ENCODE measurements around the gene NFYC. TPM values are rescaled to one million over a fixed set of nuclear protein-coding genes. Genes with fewer than 3 reads are reported as not detected.

Gene NFYC
- total RNA-seq, 2 donors from 2014 or later = 46.9 to 62.2 TPM

DNA sequence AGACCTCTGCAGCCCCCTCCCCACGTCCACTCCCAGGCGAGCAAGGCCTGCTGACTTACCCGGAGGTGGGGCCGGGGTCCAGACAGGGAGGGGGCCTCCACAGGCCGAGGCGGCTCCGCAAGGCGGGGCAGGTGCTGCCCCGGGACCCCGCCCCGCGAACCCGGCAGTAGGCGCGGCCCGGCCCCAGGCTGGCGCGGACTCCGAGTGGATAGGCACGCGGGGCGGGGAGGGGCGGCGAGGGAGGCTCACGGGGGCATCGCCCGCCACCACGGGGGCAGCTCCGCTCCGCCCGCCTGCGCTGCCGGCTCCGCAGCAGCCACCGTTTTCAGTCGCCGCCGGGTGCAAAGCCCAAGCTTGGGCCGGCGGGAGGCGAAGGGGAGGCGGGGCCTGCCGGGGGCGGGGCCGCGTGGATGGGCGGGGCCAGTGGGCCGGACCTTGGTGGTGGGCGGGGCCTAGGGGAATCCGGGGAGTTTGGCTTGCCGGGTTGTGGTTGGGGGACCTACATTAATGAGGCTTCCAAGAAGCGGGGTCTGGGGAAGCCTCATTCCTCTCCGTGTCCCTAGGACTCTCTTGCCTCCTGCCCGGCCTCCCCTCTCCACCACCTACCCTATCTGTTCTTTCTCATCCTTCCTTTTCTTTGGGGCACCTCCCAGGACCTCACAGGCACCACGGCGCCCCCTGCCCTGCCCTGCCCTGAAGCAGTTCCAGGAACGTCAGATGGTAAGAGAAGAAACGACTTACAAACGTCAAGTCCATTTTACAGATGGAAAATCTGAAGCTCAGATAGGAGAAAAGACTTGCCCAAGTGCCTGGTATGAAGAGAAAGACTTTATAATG is 26.0 kb upstream of the NFYC start, which contains the start of gene RIMS3:
Gene RIMS3 (minus strand): TSS at position 348 of the 837 bp plus-strand sequence. CDS start 23,757 bp downstream, outside the sequence.
- DNase-seq = peak; percentile 86
- no peak within 1 kb of the TSS for H3K27ac ChIP-seq
- TF ChIP-seq, protein P1, sequence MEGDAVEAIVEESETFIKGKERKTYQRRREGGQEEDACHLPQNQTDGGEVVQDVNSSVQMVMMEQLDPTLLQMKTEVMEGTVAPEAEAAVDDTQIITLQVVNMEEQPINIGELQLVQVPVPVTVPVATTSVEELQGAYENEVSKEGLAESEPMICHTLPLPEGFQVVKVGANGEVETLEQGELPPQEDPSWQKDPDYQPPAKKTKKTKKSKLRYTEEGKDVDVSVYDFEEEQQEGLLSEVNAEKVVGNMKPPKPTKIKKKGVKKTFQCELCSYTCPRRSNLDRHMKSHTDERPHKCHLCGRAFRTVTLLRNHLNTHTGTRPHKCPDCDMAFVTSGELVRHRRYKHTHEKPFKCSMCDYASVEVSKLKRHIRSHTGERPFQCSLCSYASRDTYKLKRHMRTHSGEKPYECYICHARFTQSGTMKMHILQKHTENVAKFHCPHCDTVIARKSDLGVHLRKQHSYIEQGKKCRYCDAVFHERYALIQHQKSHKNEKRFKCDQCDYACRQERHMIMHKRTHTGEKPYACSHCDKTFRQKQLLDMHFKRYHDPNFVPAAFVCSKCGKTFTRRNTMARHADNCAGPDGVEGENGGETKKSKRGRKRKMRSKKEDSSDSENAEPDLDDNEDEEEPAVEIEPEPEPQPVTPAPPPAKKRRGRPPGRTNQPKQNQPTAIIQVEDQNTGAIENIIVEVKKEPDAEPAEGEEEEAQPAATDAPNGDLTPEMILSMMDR (IDR thresholded peaks at IDR 0.05) = no peak
- H3K36me3 ChIP-seq = no peaks in the 10 kb centered on the region
- H3K4me3 ChIP-seq = peak within 1 kb of the TSS; percentile 68
- no peaks in the 10 kb centered on the region for H3K9me3 ChIP-seq
- peak within 1 kb of the TSS; percentile 50 to 68 for H3K9ac ChIP-seq (ENCODE audit: low read depth in 2 of 2, low read length in 2 of 2)
- H3K27me3 ChIP-seq = no peaks in the 10 kb centered on the region
- intact Hi-C loops (cut with DNase I) = loop anchor here (5.0 kb wide), 3 partner anchors 38 to 197 kb away; partner anchors contain the start of gene CITED4
- H3K4me1 ChIP-seq = peaks cover 4% of the 10 kb centered on the region

DNA sequence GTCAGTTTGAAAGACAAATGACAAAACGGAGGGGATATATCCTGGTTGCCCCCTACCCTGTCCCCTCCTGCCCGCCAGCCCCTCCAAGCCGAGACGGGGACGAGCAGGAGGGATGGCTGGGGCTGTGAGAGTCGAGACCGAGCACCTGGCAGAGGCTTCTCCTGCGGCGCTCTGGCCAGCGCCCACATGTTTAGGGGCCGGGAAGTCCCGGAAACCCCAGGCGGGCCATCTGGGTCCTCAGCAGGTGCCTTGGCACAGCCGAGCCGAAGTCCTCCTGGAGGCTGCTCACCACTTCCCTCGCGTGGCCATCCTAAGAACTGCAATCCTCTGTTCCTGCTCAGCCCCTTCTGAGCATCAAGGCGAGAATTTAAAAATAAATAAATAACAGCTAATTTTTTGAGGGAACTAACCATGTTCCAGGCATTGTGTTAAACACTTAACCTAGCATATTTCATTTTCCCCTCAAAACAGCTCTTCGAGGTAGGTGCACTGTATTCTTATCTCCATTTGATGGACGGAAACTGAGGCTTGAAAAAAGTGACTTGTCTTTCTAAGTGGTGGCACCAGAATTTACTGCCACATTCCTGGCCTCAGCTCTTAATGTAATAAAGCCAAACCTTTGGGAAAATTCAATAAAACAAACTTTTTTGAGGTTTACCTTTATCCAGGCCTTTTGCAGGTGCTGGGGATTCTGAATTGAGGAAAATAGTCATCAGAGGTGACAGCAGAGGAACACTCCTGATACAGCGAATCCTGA is 22.6 kb upstream of the NFYC start:
- peaks cover 4% of the 10 kb centered on the region for H3K4me1 ChIP-seq
- no peak overlapping the region for H3K27ac ChIP-seq
- peak; percentile 88 for DNase-seq
- peak overlapping the region; percentile 17 to 40 for H3K9ac ChIP-seq (ENCODE audit: low read depth in 2 of 2, low read length in 2 of 2)
- H3K27me3 ChIP-seq = no peaks in the 10 kb centered on the region
- H3K4me3 ChIP-seq = no peak overlapping the region
- intact Hi-C loops (cut with DNase I) = loop anchor here (5.0 kb wide), 3 partner anchors 42 to 193 kb away; partner anchors contain the start of gene CITED4
- H3K36me3 ChIP-seq = no peaks in the 10 kb centered on the region
- TF ChIP-seq, protein P1 (IDR thresholded peaks at IDR 0.05) = peak; percentile 96
- H3K9me3 ChIP-seq = no peaks in the 10 kb centered on the region

DNA sequence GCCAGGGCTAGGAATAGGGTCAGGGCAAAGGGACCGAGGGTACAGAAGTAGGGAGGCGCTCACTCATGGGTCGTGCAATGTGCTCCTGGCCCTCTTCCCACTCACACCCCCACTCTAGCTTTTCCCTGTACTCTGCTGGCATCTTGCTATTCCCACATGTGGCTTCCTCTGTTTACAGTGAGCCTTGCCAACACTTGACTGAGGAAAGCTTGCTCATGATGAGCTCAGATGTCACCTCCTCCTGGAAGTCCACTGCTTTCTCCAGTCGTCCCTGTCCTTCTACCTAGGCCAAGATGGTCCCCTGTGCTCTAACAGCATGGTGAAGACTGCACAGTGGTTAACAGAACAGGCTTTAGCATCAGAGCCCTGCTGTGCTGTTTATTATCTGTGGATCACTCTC is 18.1 kb upstream of the NFYC start:
- no peaks in the 10 kb centered on the region for H3K27me3 ChIP-seq
- TF ChIP-seq, protein P1 (IDR thresholded peaks at IDR 0.05) = no peak
- no peaks in the 10 kb centered on the region for H3K9me3 ChIP-seq

DNA sequence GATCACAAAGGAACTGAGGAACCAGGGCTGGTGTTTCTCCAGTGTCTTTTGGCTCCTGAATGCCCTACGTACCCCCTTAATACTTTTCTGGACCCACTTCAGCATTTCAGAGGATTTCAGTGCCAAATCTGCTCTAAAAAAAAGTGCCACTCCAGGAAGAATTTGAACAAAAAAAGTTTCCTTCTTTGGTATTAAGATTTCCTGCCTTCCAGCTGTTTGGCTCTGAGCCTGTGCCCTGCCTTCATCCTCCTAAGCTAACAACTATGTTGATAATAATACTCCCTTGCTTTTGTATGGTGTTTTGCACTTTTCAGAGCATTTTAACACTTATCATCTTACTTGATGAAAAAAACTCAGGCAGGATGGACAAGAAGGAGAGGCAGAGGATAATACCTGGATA is 15.0 kb upstream of the NFYC start:
- intact Hi-C loops (cut with DNase I) = loop anchor here (10.0 kb wide), 1 partner anchor 168 kb away; no protein-coding TSS in a partner anchor
- Histone ChIP-seq H3K9me3 (no peaks in the 10 kb centered on the region), H3K27ac (no peak overlapping the region), H3K36me3 (no peaks in the 10 kb centered on the region), H3K4me1 (no peaks in the 10 kb centered on the region), H3K27me3 (no peaks in the 10 kb centered on the region), H3K9ac (ENCODE audit: low read depth in 2 of 2, low read length in 2 of 2) (no peak overlapping the region), H3K4me3 (no peak overlapping the region)
- TF ChIP-seq, protein P1 (IDR thresholded peaks at IDR 0.05) = no peak
- no peak for DNase-seq

More for the DNA sequence above, 18.1 kb upstream of the NFYC start:
- H3K36me3 ChIP-seq = no peaks in the 10 kb centered on the region
- intact Hi-C loops (cut with DNase I) = loop anchor here (10.0 kb wide), 1 partner anchor 171 kb away; no protein-coding TSS in a partner anchor
- H3K9ac ChIP-seq (ENCODE audit: low read depth in 2 of 2, low read length in 2 of 2) = no peak overlapping the region
- H3K4me1 ChIP-seq = peaks cover 4% of the 10 kb centered on the region
- H3K4me3 ChIP-seq = no peak overlapping the region
- no peak overlapping the region for H3K27ac ChIP-seq
- no peak for DNase-seq
